ENCODE measurements around the gene GSC2. TPM values are rescaled to one million over a fixed set of nuclear protein-coding genes. Genes with fewer than 3 reads are reported as not detected.

GSC2 gene
- total and polyA plus RNA-seq, 4 donors = not detected

GRCh38 chr22:19134176-19134831, 15.8 kb downstream of the GSC2 start:
- Histone ChIP-seq H3K4me3 (ENCODE audit: low read depth, low read length) (no peak overlapping the region), H3K4me1 (ENCODE audit: control insufficient read depth, insufficient read depth, low read length) (no peaks in the 10 kb centered on the region), H3K9me3 (ENCODE audit: control insufficient read depth, insufficient read depth, low read length) (no peaks in the 10 kb centered on the region), H3K27ac (ENCODE audit: low read depth, low read length) (no peak overlapping the region), H3K27me3 (ENCODE audit: control insufficient read depth, insufficient read depth, low read length) (no peaks in the 10 kb centered on the region), H3K36me3 (ENCODE audit: control insufficient read depth, insufficient read depth, low read length) (peaks cover 86% of the 10 kb centered on the region)
- 97% methylated on average over 20 of the region's 21 CpGs for WGBS (ENCODE audit: insufficient coverage)
- DNase-seq (ENCODE audit: low read depth in 4 of 6, low spot score in 6 of 6) = no peak

- H3K27me3 ChIP-seq (ENCODE audit: control insufficient read depth, insufficient read depth, low read length) = no peaks in the 10 kb centered on the region
- WGBS (ENCODE audit: insufficient coverage) = 95% methylated on average over 12 of the region's 13 CpGs
- H3K4me3 ChIP-seq (ENCODE audit: low read depth, low read length) = no peak overlapping the region
- no peak for DNase-seq (ENCODE audit: low read depth in 4 of 6, low spot score in 6 of 6)
- no peaks in the 10 kb centered on the region for H3K9me3 ChIP-seq (ENCODE audit: control insufficient read depth, insufficient read depth, low read length)
- no peak overlapping the region for H3K27ac ChIP-seq (ENCODE audit: low read depth, low read length)
- peaks cover 78% of the 10 kb centered on the region for H3K36me3 ChIP-seq (ENCODE audit: control insufficient read depth, insufficient read depth, low read length)
- H3K4me1 ChIP-seq (ENCODE audit: control insufficient read depth, insufficient read depth, low read length) = no peaks in the 10 kb centered on the region
These were observed 16.5 kb downstream of the GSC2 start for GRCh38 chr22:19133561-19133960.

GRCh38 chr22:19132693-19133400, 17.2 kb downstream of the GSC2 start:
- 93% methylated on average over 7 of the region's 9 CpGs for WGBS (ENCODE audit: insufficient coverage)
- Histone ChIP-seq H3K4me3 (ENCODE audit: low read depth, low read length) (no peak overlapping the region), H3K9me3 (ENCODE audit: control insufficient read depth, insufficient read depth, low read length) (no peaks in the 10 kb centered on the region), H3K4me1 (ENCODE audit: control insufficient read depth, insufficient read depth, low read length) (no peaks in the 10 kb centered on the region), H3K27me3 (ENCODE audit: control insufficient read depth, insufficient read depth, low read length) (no peaks in the 10 kb centered on the region), H3K36me3 (ENCODE audit: control insufficient read depth, insufficient read depth, low read length) (peaks cover 71% of the 10 kb centered on the region), H3K27ac (ENCODE audit: low read depth, low read length) (no peak overlapping the region)
- DNase-seq (ENCODE audit: low read depth in 4 of 6, low spot score in 6 of 6) = no peak

DNA sequence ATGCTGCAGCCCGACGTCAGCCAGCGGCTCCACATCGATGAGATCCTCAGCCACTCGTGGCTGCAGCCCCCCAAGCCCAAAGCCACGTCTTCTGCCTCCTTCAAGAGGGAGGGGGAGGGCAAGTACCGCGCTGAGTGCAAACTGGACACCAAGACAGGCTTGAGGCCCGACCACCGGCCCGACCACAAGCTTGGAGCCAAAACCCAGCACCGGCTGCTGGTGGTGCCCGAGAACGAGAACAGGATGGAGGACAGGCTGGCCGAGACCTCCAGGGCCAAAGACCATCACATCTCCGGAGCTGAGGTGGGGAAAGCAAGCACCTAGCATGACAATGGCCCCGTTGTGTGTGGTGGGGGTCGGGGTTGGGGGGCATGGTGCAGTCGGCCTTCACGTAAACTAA, 17.9 kb downstream of the GSC2 start:
- no peak overlapping the region for H3K27ac ChIP-seq (ENCODE audit: low read depth, low read length)
- H3K4me1 ChIP-seq (ENCODE audit: control insufficient read depth, insufficient read depth, low read length) = no peaks in the 10 kb centered on the region
- 92% methylated on average over 19 of the region's 20 CpGs for WGBS (ENCODE audit: insufficient coverage)
- peaks cover 64% of the 10 kb centered on the region for H3K36me3 ChIP-seq (ENCODE audit: control insufficient read depth, insufficient read depth, low read length)
- H3K4me3 ChIP-seq (ENCODE audit: low read depth, low read length) = no peak overlapping the region
- DNase-seq (ENCODE audit: low read depth in 4 of 6, low spot score in 6 of 6) = no peak
- no peaks in the 10 kb centered on the region for H3K9me3 ChIP-seq (ENCODE audit: control insufficient read depth, insufficient read depth, low read length)
- no peaks in the 10 kb centered on the region for H3K27me3 ChIP-seq (ENCODE audit: control insufficient read depth, insufficient read depth, low read length)

GRCh38 chr22:19131685-19132015, 18.4 kb downstream of the GSC2 start:
- DNase-seq (ENCODE audit: low read depth in 4 of 6, low spot score in 6 of 6) = no peak
- Histone ChIP-seq H3K36me3 (ENCODE audit: control insufficient read depth, insufficient read depth, low read length) (peaks cover 59% of the 10 kb centered on the region), H3K27ac (ENCODE audit: low read depth, low read length) (no peak overlapping the region), H3K4me3 (ENCODE audit: low read depth, low read length) (no peak overlapping the region), H3K4me1 (ENCODE audit: control insufficient read depth, insufficient read depth, low read length) (no peaks in the 10 kb centered on the region), H3K9me3 (ENCODE audit: control insufficient read depth, insufficient read depth, low read length) (no peaks in the 10 kb centered on the region), H3K27me3 (ENCODE audit: control insufficient read depth, insufficient read depth, low read length) (no peaks in the 10 kb centered on the region)
- 98% methylated on average over 19 of the region's 19 CpGs for WGBS (ENCODE audit: insufficient coverage)

DNA sequence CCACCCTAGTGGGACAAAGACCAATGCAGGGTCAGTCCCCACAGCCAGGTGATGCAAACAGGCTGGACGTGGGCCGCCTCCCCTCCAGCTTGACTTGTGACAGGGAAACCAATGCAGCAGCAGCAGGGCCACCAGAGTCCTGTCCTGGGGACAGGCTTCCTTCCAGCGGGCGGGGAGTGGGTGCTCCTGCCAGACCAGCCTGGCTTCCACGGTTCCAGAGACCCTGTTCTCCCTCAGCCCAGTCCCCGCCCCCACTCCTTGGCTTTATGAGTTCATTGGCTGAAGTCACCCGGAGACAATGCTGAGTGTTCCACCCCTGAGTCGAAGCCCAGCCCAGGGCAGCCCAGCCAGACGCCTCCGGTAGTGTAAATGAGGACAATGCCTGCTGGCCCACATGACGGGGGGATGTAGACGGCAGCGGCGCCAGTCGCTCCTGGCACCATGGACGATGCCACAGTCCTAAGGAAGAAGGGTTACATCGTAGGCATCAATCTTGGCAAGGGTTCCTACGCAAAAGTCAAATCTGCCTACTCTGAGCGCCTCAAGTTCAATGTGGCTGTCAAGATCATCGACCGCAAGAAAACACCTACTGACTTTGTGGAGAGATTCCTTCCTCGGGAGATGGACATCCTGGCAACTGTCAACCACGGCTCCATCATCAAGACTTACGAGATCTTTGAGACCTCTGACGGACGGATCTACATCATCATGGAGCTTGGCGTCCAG, 19.0 kb downstream of the GSC2 start, which contains the start of gene TSSK2:
TSSK2 (plus strand) TSS at position 350 of the 726 bp plus-strand sequence; CDS start at position 442, 92 bp downstream.
- Histone ChIP-seq H3K27ac (ENCODE audit: low read depth, low read length) (no peak within 1 kb of the TSS), H3K4me1 (ENCODE audit: control insufficient read depth, insufficient read depth, low read length) (no peaks in the 10 kb centered on the region), H3K27me3 (ENCODE audit: control insufficient read depth, insufficient read depth, low read length) (no peaks in the 10 kb centered on the region), H3K9me3 (ENCODE audit: control insufficient read depth, insufficient read depth, low read length) (no peaks in the 10 kb centered on the region), H3K36me3 (ENCODE audit: control insufficient read depth, insufficient read depth, low read length) (peaks cover 54% of the 10 kb centered on the region), H3K4me3 (ENCODE audit: low read depth, low read length) (no peak within 1 kb of the TSS)
- DNase-seq (ENCODE audit: low read depth in 4 of 6, low spot score in 6 of 6) = no peak
- WGBS (ENCODE audit: insufficient coverage) = 79% methylated on average over 27 of the region's 27 CpGs

DNA sequence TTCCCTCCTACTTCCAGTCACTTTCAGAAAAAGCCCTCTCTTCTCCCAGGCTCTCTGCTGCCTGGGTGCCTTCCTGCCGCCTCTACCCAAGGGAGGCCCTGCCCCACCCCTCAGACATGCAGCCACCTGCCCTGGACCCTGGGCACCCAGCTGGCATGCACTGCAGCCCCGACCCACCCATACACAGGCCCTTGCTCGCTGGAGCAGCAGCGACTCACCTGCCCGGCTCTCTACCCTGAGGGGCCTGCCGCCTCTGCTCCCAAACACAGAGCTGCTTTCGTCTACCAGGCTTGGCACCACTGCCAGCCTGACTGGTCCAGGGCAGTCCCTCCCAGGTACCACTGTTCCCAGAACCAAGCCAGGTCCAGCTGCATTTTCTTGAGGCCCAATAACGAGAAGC, 20.2 kb downstream of the GSC2 start:
- WGBS (ENCODE audit: insufficient coverage) = 82% methylated on average over 8 of the region's 8 CpGs
- Histone ChIP-seq H3K27ac (ENCODE audit: low read depth, low read length) (no peak overlapping the region), H3K27me3 (ENCODE audit: control insufficient read depth, insufficient read depth, low read length) (no peaks in the 10 kb centered on the region), H3K36me3 (ENCODE audit: control insufficient read depth, insufficient read depth, low read length) (peaks cover 45% of the 10 kb centered on the region), H3K4me1 (ENCODE audit: control insufficient read depth, insufficient read depth, low read length) (no peaks in the 10 kb centered on the region), H3K9me3 (ENCODE audit: control insufficient read depth, insufficient read depth, low read length) (no peaks in the 10 kb centered on the region), H3K4me3 (ENCODE audit: low read depth, low read length) (no peak overlapping the region)
- DNase-seq (ENCODE audit: low read depth in 4 of 6, low spot score in 6 of 6) = no peak

DNA sequence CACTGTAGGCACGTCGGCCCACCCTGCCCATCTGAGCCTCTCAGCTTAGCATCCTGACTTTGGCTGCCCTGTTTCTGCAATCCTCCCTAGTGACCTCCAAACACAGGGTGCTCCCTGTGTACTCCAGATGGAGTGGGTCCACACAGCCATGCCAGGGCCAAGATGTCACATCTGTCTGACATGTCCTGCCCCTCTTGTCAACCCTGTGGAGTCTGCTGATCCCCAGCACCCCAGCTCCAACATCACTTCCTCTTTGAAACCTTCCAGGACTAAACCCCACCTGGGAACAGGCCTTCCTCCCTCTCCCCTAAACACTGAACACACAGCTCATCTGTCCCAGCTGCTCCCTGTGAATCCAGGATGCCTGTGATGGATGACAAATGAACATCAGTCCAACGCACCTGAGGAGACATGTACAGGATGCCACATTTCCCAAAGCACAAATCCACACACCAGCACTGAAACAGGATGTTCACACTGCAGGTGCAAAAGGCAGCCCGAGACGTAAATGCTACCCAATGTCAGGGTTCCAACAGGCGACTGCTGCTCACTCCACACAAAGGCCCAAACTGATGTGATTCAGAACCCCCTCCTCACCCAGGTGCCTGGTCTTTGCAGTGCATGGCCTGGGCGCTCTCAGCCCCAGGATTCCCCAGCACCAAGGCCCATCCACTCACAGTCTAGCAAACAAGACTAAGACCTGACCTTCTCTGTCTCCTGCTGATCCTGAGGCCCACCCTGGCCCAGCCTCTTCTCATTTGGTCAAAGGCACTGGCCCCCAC, 21.0 kb downstream of the GSC2 start:
- H3K36me3 ChIP-seq (ENCODE audit: control insufficient read depth, insufficient read depth, low read length) = peaks cover 38% of the 10 kb centered on the region
- H3K27me3 ChIP-seq (ENCODE audit: control insufficient read depth, insufficient read depth, low read length) = no peaks in the 10 kb centered on the region
- H3K4me1 ChIP-seq (ENCODE audit: control insufficient read depth, insufficient read depth, low read length) = no peaks in the 10 kb centered on the region
- H3K27ac ChIP-seq (ENCODE audit: low read depth, low read length) = no peak overlapping the region
- WGBS (ENCODE audit: insufficient coverage) = 86% methylated on average over 7 of the region's 7 CpGs
- no peak overlapping the region for H3K4me3 ChIP-seq (ENCODE audit: low read depth, low read length)
- no peaks in the 10 kb centered on the region for H3K9me3 ChIP-seq (ENCODE audit: control insufficient read depth, insufficient read depth, low read length)
- no peak for DNase-seq (ENCODE audit: low read depth in 4 of 6, low spot score in 6 of 6)

DNA sequence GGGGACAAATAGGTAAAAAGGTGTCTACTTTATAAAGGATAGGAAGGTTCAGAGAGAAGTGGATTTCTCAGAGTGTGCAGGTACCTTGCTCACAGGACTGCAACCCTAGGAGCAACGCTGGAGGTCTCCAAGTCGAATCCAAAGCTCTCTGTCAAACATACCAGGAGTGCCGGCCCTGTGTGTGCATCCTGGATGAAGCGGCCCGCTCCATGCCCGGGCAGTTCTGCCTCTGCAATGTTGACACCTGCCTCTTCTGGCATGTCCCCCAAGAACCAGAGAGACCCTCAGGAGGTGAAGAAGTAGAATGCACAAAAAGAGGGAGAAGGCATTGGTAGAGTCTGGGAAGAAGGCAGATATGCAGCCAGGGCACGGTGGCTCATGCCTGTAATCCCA, 22.1 kb downstream of the GSC2 start:
- 80% methylated on average over 7 of the region's 7 CpGs for WGBS (ENCODE audit: insufficient coverage)
- Histone ChIP-seq H3K4me3 (ENCODE audit: low read depth, low read length) (no peak overlapping the region), H3K27me3 (ENCODE audit: control insufficient read depth, insufficient read depth, low read length) (no peaks in the 10 kb centered on the region), H3K36me3 (ENCODE audit: control insufficient read depth, insufficient read depth, low read length) (peaks cover 27% of the 10 kb centered on the region), H3K27ac (ENCODE audit: low read depth, low read length) (no peak overlapping the region), H3K9me3 (ENCODE audit: control insufficient read depth, insufficient read depth, low read length) (no peaks in the 10 kb centered on the region), H3K4me1 (ENCODE audit: control insufficient read depth, insufficient read depth, low read length) (peaks cover 2% of the 10 kb centered on the region)
- DNase-seq (ENCODE audit: low read depth in 4 of 6, low spot score in 6 of 6) = no peak

Measured in spinal cord (tissue), 10 donors.